ENCODE measurements around the gene GCNA.
"Not testable (repeated sequence)": the region's sequence is repeated elsewhere in the genome, so short reads cannot be mapped to it uniquely, and the experiment has no call there.

The GCNA gene

DNA sequence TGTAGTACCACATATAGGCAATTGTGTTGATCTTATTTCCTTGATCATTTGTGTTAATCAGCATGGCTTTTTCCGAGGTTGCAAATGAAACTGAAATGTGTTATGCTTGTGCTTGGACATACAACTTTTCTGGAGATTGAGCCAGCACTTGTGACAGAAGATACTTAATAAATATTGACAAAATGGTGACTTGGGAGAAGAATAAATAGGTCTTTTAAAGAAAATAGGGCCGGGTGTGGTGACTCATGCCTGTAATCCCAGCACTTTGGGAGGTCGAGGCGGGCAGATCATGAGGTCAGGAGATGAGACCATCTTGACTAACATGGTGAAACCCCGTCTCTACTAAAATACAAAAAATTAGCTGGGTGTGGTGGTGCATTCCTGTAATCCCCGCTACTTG lies 18.5 kb upstream of the GCNA start:
- DNase-seq: not testable (repeated sequence)

DNA sequence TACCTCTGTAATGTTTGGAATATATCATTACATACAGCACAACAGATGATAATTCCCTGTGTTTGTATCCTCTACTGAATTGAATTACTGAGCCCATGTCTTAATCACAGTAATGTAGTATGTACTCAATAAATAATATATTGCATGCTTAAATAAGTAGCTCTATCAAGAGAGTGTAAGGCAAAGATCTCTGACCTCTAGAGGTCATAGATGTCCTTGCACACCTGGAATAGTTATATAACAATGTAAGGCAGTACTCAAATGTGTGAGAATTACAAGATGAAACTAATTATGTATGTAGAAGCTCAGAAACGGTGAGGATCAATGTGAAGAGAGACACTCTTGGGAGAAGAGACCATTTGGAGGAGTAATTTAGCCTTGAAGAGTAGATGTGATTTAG lies 14.3 kb upstream of the GCNA start:
- DNase-seq: no peak

DNA sequence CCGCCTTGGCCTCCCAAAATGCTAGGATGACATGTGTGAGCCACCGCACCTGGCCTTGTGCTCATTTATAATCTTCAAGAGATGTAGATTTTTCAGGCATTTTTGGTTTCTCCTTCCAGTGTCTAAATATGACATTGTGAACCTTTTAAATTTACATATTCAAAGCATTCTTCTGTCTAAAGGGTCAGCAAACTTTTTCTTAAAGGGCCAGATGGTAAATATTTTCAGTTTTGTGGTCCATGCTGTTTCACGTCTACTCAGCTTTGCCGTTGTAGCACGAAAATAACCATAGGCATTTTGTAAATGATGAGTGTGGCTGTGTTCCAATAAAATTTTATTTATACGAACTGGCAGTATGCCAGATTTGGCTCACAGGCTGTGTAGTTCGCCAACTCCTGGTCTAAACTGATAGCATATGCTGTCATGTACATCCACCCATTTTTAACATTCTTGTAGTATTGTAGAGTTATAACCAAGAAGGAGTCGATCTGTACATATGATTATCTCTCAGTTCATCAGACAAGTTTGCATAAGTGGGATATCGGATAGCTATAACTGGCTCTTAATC lies 12.7 kb upstream of the GCNA start:
- no peak for DNase-seq

GRCh38 chrX:71571390-71571789 lies 6.8 kb upstream of the GCNA start:
- DNase-seq: not testable (repeated sequence)

DNA sequence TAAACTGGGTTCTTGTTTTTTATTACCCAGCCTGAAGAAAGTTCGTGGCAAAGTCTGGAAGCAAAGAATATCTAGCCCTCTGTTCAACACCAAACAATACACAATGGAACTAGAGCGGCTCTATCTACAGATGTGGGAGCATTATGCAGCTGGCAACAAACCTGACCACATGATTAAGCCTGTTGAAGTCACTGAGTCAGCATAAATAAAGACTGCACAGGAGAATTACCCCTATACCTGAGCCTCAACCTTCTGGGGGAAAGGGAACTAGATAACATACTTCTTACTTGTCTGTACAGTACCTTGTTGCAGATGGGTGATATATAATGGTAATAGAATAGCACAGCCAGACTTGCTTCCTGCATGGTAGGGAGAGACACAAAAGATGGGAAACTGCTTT lies 4.6 kb upstream of the GCNA start:
- no peak for DNase-seq

GRCh38 chrX:71577682-71578081 lies 555 bp upstream of the GCNA start:
- DNase-seq: no peak

- no peak for DNase-seq
These were observed 1.1 kb downstream of the GCNA start for GRCh38 chrX:71579136-71579989.

- DNase-seq: no peak
These were observed 1.7 kb downstream of the GCNA start for GRCh38 chrX:71579990-71580380.

DNA sequence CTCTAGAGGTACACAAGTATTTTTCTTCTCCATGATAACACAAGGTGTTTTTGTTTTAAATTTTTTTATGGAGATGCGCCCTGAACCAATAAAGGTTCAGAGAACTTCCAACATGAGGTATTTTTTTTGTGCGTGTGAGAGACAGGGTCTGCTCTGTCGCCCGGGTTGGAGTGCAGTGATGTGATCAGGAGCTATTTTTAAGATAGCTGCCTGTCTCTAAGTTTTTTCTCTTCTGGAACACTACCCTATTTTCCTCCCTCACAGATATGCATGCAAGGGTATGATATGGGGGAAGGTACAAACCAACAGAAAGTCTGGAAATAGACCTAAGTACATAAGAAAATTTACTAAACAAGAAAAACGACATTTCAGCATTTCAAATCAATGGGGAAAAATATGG lies 3.0 kb downstream of the GCNA start:
- DNase-seq: no peak

DNA sequence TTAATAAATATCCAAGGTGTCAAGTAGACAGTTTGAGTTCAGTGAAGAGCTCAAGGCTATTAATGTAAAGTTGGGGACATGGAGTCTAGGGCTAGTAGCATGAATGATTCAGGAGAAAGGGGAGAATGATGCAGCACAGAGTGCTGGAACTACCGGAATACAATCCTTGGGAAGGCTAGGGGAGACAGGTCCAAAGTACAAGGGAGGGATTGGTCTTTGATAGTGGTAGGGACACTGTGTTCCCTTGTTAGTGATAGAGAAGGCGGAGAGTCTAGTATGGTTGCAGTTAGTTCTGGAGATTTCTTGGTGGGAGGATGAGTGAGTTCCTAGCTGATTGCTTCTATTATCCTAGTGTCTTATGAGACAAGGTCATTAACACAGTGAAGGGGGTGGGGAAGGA lies 8.7 kb downstream of the GCNA start:
- no peak for DNase-seq

GRCh38 chrX:71593210-71593609 lies 15.0 kb downstream of the GCNA start:
- not testable (repeated sequence) for DNase-seq

DNA sequence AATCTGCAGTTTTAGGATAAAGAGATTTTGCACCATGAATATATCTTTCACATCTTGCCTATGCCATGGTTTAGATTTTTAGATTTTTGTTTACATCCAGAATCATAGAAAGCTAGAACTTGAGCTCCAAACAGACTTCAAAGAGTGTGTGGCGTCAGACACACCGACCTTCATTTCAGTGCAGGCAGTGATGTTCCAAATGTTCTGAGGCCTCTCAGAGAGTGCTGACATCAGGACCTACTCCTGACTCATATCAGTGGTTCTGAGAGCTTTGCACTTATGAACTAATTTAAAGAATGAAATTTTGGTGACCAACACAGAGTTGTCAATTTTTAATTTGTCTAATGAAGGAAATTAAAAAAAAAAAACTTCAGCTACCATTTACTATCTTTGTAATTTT lies 21.7 kb downstream of the GCNA start:
- no peak for DNase-seq

DNA sequence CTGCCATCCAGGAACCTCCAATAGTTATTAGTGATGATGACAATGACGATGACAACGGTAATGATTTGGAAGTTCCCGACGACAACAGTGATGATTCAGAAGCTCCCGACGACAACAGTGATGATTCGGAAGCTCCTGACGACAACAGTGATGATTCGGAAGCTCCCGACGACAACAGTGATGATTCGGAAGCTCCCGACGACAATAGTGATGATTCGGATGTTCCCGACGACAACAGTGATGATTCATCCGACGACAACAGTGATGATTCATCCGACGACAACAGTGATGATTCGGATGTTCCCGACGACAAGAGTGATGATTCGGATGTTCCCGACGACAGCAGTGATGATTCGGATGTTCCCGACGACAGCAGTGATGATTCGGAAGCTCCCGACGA lies 25.4 kb downstream of the GCNA start:
- no peak for DNase-seq

DNA sequence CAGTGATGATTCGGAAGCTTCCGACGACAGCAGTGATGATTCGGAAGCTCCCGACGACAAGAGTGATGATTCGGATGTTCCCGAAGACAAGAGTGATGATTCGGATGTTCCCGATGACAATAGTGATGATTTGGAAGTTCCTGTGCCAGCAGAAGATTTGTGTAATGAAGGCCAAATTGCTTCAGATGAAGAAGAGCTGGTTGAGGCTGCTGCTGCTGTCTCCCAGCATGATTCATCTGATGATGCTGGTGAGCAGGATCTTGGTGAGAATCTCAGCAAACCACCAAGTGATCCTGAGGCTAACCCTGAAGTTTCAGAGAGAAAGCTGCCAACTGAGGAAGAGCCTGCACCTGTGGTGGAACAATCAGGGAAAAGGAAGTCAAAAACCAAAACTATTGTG lies 25.9 kb downstream of the GCNA start:
- DNase-seq: no peak

DNA sequence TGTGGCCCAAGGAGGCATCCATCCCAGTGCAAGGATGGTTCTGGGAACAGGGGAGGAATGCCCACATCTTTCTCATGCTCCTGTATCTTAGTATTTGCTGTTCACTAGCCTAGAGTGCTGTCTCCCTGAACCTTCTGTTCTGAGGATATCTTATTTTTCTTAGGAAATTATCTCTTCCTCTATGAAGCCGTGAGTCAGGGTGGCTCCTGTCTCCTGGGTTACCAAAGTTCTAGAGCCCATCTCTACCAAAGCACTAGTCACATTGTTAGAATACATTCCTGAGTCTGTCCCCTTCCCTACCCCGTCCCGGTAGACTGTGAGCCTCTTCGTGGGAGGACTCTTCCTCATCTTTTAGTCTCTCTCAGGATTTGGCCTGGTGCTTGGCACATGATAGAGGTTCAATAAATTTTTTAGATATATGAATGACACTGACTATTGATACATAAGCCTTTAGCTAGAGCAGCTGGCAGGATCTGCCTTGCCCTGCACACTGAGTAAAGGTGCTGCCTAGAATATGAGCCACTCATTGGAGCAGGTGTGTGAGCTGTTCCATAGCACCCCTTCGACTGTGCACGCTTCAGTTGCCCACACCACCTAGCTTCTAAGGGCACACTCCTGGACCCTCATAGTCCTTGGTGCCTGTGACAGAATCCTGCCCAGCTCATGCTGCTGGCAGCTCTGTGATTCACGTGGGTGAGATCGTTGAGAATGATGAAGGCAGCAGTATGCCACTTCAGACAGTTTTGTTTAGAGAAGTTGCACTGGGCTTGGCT lies 26.7 kb downstream of the GCNA start:
- DNase-seq: no peak

- no peak for DNase-seq
These were observed 28.4 kb downstream of the GCNA start for GRCh38 chrX:71606536-71607216.

GRCh38 chrX:71607488-71607887 lies 29.3 kb downstream of the GCNA start:
- no peak for DNase-seq

GRCh38 chrX:71609095-71609750 lies 31.0 kb downstream of the GCNA start:
- no peak for DNase-seq

GRCh38 chrX:71611736-71612135 lies 33.5 kb downstream of the GCNA start:
- not testable (repeated sequence) for DNase-seq

- DNase-seq: no peak
These were observed 34.0 kb downstream of the GCNA start for GRCh38 chrX:71612256-71612655.

DNA sequence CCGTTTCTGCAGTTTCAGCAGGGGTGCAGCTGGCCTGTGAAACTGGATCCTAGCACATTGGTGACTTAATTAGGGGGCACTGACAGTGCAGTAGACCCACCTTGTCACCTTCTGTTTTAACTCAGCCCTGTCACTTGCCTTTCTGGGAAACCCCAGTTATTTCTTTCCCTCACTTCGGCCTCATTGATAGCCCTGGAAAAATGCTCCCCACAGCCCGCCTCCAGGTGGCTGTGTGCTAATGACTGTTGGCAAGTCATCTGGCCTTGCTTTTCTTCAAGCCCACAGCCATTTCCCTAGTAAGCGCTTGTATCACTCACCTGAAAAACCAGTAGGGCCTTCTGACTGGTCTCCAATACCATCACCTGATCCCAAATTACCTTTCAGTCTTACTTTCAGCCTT lies 36.8 kb downstream of the GCNA start:
- DNase-seq: no peak

DNA sequence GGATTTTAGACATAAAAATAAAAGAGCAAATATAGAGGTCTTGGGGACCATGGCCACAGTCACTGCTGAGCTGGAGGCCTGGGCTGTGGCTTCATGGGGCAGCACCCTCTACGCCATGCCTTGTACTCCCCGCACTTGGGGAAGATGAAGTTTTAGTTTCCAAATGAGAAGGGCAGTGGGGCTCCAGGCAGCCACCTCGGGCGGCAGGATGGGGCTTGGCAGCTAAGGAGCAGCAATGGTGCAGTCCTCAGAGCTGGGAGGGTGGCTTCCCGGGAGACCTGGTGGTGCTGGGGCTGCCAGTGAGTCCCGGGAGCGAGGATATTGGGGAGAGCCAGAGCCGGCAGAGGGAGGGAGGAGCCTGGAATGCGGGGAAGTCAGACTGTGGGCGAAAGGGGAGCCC lies 37.7 kb downstream of the GCNA start:
- no peak for DNase-seq

All from SW 1271 (cell line).